Transverse colon (tissue), 3 donors: Measurements from ENCODE around the gene SLITRK6.

Experiments used
- POLR2A ChIP-seq: fragments of 450-650 bp; IDR thresholded peaks from one replicate; pipeline ENCODE4 v1.6.1; 2016; ENCODE audit warnings: antibody characterized with exemption, mild to moderate bottlenecking, moderate library complexity
- TF ChIP-seq, protein P1 (sequence below), 5 experiments: fragments of 200-600 bp in 3 of 5; fragments of 450-650 bp in 2 of 5; sonication (generic) in 3 of 5; IDR thresholded peaks; 1 replicate in 2 of 5; 2 replicates in 3 of 5; pipeline ENCODE4 v1.5.1; 2016 to 2017; ENCODE audit warnings: antibody characterized with exemption in 5 of 5, inconsistent platforms in 3 of 5, mild to moderate bottlenecking in 2 of 5, moderate library complexity in 1 of 5

GRCh38 chr13:85808811-85809210, 9.6 kb upstream of the SLITRK6 start:
- TF ChIP-seq, protein P1, sequence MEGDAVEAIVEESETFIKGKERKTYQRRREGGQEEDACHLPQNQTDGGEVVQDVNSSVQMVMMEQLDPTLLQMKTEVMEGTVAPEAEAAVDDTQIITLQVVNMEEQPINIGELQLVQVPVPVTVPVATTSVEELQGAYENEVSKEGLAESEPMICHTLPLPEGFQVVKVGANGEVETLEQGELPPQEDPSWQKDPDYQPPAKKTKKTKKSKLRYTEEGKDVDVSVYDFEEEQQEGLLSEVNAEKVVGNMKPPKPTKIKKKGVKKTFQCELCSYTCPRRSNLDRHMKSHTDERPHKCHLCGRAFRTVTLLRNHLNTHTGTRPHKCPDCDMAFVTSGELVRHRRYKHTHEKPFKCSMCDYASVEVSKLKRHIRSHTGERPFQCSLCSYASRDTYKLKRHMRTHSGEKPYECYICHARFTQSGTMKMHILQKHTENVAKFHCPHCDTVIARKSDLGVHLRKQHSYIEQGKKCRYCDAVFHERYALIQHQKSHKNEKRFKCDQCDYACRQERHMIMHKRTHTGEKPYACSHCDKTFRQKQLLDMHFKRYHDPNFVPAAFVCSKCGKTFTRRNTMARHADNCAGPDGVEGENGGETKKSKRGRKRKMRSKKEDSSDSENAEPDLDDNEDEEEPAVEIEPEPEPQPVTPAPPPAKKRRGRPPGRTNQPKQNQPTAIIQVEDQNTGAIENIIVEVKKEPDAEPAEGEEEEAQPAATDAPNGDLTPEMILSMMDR (IDR thresholded peaks at IDR 0.05), result no peak
- no peak for TF ChIP-seq POLR2A
